OCI-LY7 (cell line): ENCODE data around the gene SMYD3.

Source experiments
- CTCF ChIP-seq: fragments of 200-600 bp; sonication (generic); conservative IDR thresholded peaks from 2 replicates; pipeline ENCODE4 v1.5.1; 2014; ENCODE audit warnings: mild to moderate bottlenecking, antibody characterized with exemption, low read length, moderate library complexity, mixed read lengths
- EZH2phosphoT487 ChIP-seq: fragments of 200-600 bp; sonication (generic); IDR thresholded peaks from 2 replicates; pipeline ENCODE4 v1.6.1; 2018; ENCODE audit warnings: low read depth, borderline replicate concordance, mild to moderate bottlenecking, mixed run types, antibody characterized with exemption, low read length, moderate library complexity, mixed read lengths

- TF ChIP-seq CTCF (no peak), EZH2phosphoT487 (no peak)
Measured at GRCh38 chr1:246530482-246530881, 23.4 kb upstream of the SMYD3 start.
